Measurements from ENCODE around the gene UBQLN2. TPM values are rescaled to one million over a fixed set of nuclear protein-coding genes. Genes with fewer than 3 reads are reported as not detected.
"Not testable (repeated sequence)": the region's sequence is repeated elsewhere in the genome, so short reads cannot be mapped to it uniquely, and the experiment has no call there.

The UBQLN2 gene
- total RNA-seq, 3 donors from 2014 or later: 19.4 to 24.7 (median 21.3) TPM

- DNase-seq (ENCODE audit: low spot score in 2 of 2): no peak
- no peak for TF ChIP-seq POLR2A (IDR thresholded peaks at IDR 0.05)
- TF ChIP-seq CTCF (IDR thresholded peaks at IDR 0.05): no peak
- no peak for TF ChIP-seq POLR2AphosphoS5 (IDR thresholded peaks at IDR 0.05)
- intact Hi-C loops (cut with DNase I; ENCODE audit: low total_unique reads): no loop called here
Measured at GRCh38 chrX:56569378-56570057, 6.1 kb downstream of the UBQLN2 start.

GRCh38 chrX:56572975-56573374 is 9.5 kb downstream of the UBQLN2 start:
- no peak for DNase-seq (ENCODE audit: low spot score in 2 of 2)
- Histone ChIP-seq H3K9me3 (peaks cover 0 to 8% of the 10 kb centered on the region in 2 donors), H3K36me3 (no peaks in the 10 kb centered on the region), H3K4me1 (no peaks in the 10 kb centered on the region), H3K27me3 (peaks cover 0 to 13% of the 10 kb centered on the region in 2 donors), H3K27ac (no peak overlapping the region), H3K4me3 (no peak overlapping the region)
- TF ChIP-seq CTCF (IDR thresholded peaks at IDR 0.05) (no peak), POLR2AphosphoS5 (IDR thresholded peaks at IDR 0.05) (no peak), POLR2A (IDR thresholded peaks at IDR 0.05) (no peak)
- intact Hi-C loops (cut with DNase I; ENCODE audit: low total_unique reads): no loop called here

More at GRCh38 chrX:56569378-56570057, 6.1 kb downstream of the UBQLN2 start:
- Histone ChIP-seq H3K4me1 (no peaks in the 10 kb centered on the region), H3K27me3 (peaks cover 0 to 24% of the 10 kb centered on the region in 2 donors), H3K9me3 (no peaks in the 10 kb centered on the region), H3K4me3 (no peak overlapping the region), H3K36me3 (no peaks in the 10 kb centered on the region), H3K27ac (no peak overlapping the region)

GRCh38 chrX:56574861-56575260 is 11.4 kb downstream of the UBQLN2 start:
- Histone ChIP-seq H3K27ac (no peak overlapping the region), H3K4me1 (no peaks in the 10 kb centered on the region), H3K4me3 (no peak overlapping the region), H3K9me3 (peaks cover 0 to 8% of the 10 kb centered on the region in 2 donors), H3K36me3 (no peaks in the 10 kb centered on the region), H3K27me3 (peaks cover 0 to 11% of the 10 kb centered on the region in 2 donors)
- no peak for DNase-seq (ENCODE audit: low spot score in 2 of 2)
- intact Hi-C loops (cut with DNase I; ENCODE audit: low total_unique reads): no loop called here
- TF ChIP-seq POLR2AphosphoS5 (IDR thresholded peaks at IDR 0.05) (no peak), CTCF (IDR thresholded peaks at IDR 0.05) (no peak), POLR2A (IDR thresholded peaks at IDR 0.05) (no peak)

GRCh38 chrX:56576721-56577120 is 13.3 kb downstream of the UBQLN2 start:
- H3K9me3 ChIP-seq: peaks cover 0 to 24% of the 10 kb centered on the region in 2 donors
- H3K4me1 ChIP-seq: no peaks in the 10 kb centered on the region
- no peaks in the 10 kb centered on the region for H3K36me3 ChIP-seq
- no peak overlapping the region for H3K27ac ChIP-seq
- peaks cover 0 to 5% of the 10 kb centered on the region in 2 donors for H3K27me3 ChIP-seq
- intact Hi-C loops (cut with DNase I; ENCODE audit: low total_unique reads): no loop called here
- H3K4me3 ChIP-seq: no peak overlapping the region
- TF ChIP-seq CTCF (IDR thresholded peaks at IDR 0.05) (no peak), POLR2AphosphoS5 (IDR thresholded peaks at IDR 0.05) (no peak), POLR2A (IDR thresholded peaks at IDR 0.05) (no peak)
- DNase-seq (ENCODE audit: low spot score in 2 of 2): no peak

- Histone ChIP-seq H3K36me3 (no peaks in the 10 kb centered on the region), H3K9me3 (peaks cover 5 to 20% of the 10 kb centered on the region in 2 donors), H3K4me1 (no peaks in the 10 kb centered on the region), H3K27ac (no peak overlapping the region), H3K4me3 (no peak overlapping the region), H3K27me3 (peaks cover 0 to 7% of the 10 kb centered on the region in 2 donors)
- intact Hi-C loops (cut with DNase I; ENCODE audit: low total_unique reads): no loop called here
- no peak for DNase-seq (ENCODE audit: low spot score in 2 of 2)
- TF ChIP-seq CTCF (IDR thresholded peaks at IDR 0.05): no peak
- TF ChIP-seq POLR2A (IDR thresholded peaks at IDR 0.05): no peak
- no peak for TF ChIP-seq POLR2AphosphoS5 (IDR thresholded peaks at IDR 0.05)
Measured at GRCh38 chrX:56588397-56589188, 25.2 kb downstream of the UBQLN2 start.

GRCh38 chrX:56591830-56592229 is 28.4 kb downstream of the UBQLN2 start:
- H3K4me1 ChIP-seq; H3K36me3 ChIP-seq; H3K27me3 ChIP-seq; H3K4me3 ChIP-seq; DNase-seq (ENCODE audit: low spot score in 2 of 2); H3K27ac ChIP-seq; intact Hi-C loops (cut with DNase I; ENCODE audit: low total_unique reads): not testable (repeated sequence)
- H3K9me3 ChIP-seq: peaks cover 5 to 19% of the 10 kb centered on the region in 2 donors

Measured in breast epithelium (tissue), 4 donors.